HT1080 (cell line): Measurements from ENCODE around the gene HEYL. TPM values are rescaled to one million over a fixed set of nuclear protein-coding genes. Genes with fewer than 3 reads are reported as not detected.
A peak's percentile ranks its signal among the peaks of the same experiment; 100 is the strongest.
"Not testable (repeated sequence)": the region's sequence is repeated elsewhere in the genome, so short reads cannot be mapped to it uniquely, and the experiment has no call there.

Experiments used
- DNase-seq: peaks from one replicate; pipeline ENCODE4 v3.0.0-alpha.2; 2015; ENCODE audit warnings: low read depth
- total RNA-seq: library from RNA; depleted of rRNA; stranded (reverse); fragments of >200 nt; shearing (Covaris generic); gene quantifications from 2 replicates; pipeline ENCODE4 v1.2.3, GENCODE V29; 2014; rRNA removed

The HEYL gene
- total RNA-seq, 1 experiment from 2014 or later = not detected

DNA sequence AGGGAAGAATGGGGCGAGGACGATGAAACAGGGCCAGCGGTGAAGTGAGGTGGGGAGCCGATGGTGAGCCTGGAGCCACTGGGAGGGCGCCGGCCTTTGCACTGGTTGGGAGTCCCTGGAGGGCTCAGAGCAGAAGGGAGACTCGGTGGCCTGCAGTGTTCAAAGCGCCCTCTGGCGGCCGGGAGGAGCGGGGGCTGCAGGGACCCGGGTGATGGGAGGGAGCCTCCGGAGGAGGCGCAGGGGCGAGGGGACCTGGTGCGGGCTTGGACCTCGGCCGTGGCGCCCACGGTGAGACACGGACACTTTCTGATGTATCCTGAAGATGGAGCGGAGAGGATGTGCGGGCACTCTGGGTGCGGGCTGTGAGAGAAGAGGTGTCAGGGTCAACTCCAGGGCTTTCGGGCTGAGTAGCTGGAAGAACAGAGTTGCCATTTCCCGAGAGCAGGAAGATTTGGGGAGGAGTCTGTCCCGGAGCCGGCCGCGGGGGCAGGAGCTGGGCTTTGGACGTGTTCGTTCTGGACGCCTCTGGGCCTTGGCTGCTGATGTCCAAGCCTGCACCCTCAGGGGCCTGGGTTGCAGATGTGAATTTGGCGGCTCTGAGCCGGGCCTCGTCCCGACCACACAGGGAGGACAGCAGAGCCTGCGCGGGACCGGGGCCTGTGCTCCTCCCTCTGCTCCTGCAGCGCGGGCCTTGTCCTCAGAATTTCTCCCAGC, 29.7 kb downstream of the HEYL start:
- DNase-seq = no peak

DNA sequence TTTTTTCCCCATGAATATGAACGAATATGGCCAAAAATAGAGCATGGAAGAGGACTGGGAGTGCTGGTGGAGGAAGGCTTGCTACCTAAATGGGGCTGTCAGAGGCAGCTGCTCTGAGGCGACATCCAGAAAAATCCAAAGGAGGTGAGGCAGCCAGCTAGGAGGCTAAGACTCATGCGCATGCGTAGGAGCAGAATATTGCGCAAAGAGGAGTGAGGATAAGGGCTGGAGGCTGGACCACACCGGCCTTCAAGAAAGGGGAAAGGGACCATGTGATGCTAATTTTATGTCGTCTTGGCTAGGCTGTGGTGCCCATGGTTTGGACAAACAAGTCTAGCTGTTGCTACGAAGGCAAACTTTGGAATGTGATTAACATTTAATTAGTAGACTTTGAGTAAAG, 30.5 kb downstream of the HEYL start:
- DNase-seq = no peak

DNA sequence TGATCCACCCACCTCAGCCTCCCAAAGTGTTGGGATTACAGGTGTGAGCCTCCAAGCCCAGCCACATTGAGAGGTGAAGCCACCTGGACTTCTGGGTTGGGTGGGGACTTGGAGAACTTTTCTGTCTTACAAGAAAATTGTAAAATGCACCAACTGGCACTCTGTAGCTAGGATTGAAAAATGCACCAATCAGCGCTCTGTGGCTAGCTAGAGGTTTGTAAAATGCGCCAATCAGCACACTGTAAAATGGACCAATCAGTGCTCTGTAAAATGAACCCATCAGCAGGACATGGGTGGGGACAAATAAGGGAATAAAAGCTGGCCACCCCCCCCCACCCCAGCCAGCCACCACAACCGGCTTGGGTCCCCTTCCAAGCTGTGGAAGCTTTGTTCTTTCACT, 35.8 kb downstream of the HEYL start:
- DNase-seq = not testable (repeated sequence)

DNA sequence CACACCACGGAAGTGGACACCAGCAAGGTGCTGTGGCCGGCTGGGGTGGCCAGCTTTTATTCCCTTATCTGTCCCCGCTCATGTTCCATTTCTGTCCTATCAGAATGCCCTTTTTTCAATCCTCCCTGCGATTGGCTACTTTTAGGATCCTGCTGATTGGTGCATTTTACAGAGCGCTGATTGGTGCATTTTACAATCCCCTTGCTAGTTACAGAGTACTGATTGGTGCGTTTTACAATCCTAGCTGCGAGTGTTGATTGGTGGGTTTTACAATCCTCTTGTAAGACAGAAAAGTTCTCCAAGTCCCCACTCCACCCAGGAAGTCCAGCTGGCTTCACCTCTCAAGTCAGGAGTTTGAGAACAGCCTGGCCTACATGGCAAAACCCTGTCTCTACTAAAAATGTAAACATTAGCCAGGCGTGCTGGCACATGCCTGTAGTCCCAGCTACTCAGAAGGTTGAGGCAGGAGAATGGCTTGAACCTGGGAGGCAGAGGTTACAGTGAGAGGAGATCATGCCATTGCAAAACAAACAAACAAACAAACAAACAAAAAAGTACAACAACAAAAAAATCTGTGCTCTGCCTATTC, 37.7 kb downstream of the HEYL start:
- DNase-seq = not testable (repeated sequence)

DNA sequence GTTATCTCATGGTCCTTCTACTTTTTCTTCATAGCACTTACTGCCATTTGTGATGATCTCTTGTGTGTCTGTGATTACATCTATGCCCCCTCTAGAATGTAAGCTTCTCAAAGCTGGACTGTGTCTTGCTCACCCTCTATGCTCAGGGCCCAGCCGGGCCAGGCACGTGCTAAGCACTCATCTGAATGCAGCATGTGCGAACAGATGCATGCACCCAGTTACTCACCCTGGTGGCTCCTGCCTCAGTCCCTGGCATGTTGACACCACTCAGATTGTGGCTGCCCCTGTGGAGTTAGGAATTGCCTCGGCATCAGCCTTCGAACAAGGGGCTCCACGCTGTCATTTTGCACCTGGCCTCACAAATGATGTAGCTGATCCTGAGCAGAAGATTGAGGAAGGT, 43.3 kb downstream of the HEYL start:
- DNase-seq = no peak

DNA sequence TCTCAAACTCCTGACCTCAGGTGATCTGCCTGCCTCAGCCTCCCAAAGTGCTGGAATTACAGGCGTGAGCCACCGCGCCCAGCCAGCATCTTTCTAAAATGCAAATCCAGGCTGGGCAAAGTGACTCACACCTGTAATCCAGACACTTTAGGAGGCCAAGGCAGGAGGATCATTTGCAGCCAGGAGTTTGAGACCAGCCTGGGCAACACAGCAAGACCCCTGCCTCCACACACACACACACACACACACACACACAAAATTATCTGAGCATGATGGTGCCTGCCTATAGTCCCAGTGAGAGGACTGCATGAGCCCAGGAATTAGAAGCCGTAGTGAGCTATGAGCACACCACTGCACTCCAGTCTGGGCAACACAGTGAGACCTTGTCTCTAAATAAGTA, 46.1 kb downstream of the HEYL start:
- DNase-seq = no peak

DNA sequence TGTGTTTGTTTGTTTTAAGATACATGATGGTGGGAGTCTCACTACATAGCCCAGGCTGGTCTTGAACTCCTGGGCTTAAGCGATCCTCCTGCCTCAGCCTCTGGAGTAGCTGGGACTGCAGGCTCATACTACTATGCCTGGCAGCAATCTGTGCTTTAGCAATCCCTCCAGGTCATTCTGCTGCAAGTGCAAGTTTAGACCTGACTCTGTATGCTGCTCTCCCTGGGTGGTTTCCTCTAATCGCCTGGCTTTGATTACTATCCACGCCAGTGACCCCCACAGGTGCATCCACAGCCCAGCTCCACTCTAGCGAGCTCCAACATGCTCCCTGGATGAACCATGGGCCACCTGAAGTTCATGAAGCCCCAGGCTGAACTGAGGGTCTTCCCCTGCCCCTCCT, 47.4 kb downstream of the HEYL start:
- DNase-seq = no peak

DNA sequence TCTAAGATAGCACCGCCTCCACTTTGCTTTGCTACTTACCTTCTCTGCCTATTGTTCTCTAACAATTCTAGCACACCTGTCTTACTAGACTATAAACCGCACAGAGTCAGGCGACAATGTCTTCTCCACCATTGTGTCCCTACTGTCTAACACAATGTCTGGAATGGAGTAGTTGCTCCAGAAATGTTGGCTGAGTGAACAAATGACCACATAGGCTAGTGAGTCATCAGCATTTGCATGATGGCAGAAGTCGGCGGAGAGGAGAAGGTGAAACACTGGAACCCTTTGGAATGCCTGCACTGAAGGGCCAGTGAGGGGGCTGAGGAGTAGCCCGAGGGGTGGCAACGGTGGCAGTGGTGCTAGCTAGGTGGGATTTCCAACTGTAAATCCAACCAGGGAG, 48.9 kb downstream of the HEYL start:
- DNase-seq = peak; percentile 32

DNA sequence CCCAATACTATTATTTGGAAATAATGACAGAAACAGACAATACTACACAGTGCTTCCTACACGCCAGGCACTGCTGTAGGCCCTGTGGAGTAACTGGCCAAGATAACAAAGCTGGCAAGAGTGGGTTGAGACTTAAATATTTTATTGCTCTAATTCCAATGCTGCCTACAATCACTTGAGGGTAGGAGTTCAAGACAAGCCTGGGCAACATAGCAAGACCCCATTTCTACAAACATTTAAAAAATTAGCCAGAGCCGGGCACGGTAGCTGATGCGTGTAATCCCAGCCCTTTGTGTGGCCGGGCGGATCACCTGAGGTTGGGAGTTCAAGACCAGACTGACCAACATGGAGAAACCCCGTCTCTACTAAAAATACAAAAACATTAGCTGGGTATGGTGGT, 53.5 kb downstream of the HEYL start:
- no peak for DNase-seq

DNA sequence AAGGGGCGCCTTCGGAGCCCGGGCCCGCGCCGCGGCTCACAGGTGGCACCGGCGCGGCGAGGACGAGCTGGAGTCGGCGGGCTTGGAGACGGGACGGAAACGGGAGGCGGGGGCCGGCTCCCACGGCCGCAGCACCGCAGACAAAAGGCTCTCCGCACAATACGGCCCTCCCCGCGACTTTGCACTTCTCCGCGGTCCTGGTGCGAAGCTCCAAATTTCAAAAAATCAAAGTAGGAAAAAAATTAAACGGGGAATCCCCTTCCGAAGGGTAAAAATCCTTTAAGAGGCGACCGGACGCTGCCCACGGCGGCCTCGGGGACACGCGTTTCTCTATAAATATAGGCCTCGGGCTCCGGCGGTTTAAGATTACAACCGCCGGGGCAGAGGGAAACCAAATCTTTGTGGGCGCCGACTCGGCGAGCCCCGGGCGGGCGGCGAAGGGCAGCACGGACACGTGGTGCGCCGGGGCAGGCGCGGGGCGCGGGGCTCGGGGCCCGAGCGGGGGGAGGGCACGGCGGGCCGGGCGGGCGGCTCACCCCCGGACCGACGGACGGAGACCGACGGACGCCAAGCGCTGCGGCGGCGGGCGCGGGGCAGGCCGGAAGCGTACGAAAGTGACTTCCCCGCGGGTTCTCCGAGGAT, 63.3 kb downstream of the HEYL start:
- DNase-seq = no peak

DNA sequence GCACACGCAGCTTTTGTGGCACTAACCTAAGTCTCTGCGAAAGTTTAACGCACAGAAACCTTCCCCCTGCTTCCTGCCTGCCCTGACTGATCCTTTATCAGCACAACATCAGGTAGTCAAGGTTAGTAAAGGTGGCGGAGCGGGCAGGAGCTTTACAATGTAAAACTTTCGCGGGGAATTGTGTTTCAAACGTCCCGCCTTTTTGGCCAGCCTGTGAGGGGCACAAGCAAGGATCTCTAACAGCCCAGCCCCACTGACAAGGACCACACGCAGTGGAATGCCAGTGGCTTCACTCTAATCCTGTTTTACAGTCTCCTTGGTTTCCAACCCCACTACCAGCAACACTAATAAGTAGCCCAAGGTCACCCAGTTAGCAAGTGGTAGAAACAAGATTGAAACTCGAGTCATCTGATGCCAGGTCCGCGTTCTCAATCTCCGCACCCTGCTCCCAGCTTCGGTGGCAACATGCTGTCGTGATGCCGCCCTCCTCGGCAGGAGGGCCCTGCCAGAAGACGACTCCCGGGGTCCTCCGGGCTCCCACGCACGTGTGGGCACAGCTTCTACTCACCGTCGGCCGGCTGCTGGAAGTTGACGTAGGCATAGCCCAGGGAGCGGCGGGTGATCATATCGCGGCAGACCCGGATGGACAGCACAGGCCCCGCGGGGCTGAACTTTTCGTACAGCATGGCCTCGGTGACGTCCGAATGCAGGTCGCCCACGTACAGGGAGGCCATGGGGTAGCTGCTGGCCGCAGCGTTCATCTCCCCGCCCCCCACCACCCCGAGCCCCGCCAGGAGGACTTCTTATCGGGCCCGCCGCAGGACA, 64.0 kb downstream of the HEYL start:
- DNase-seq = no peak

DNA sequence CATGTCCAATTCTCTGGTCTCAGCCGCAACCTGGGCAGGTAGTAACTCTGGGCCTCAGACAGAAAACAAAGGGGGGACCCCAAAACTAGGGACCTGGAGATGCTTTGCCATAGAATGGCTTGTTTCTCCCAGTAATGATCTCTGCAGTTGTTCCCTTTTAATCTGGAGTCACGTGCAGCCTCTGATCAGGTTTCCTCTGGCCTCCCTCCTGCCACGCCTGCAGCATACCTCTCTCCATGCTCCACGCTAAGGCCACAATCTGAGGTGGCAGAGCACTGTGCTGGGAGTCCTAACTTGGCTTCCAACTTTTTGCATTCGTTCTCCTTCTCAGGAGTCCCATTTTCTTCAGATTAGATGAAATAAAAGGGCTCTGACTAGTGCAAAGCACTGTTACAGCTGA, 64.8 kb downstream of the HEYL start:
- DNase-seq = peak; percentile 37

Other genes with a start within 250 kb of the HEYL start
- not detected in 2 replicates for gene BMP8A, start 148.0 kb downstream of the HEYL start, total RNA-seq
- gene PABPC4, start 62.9 kb downstream of the HEYL start, total RNA-seq = 177 and 266 TPM in 2 replicates
- gene NT5C1A, start 32.5 kb upstream of the HEYL start, total RNA-seq = not detected in 2 replicates
- not detected in 2 replicates for gene HPCAL4, start 51.8 kb upstream of the HEYL start, total RNA-seq
- 32.3 and 32.4 TPM in 2 replicates for gene PPIE, start 99.2 kb upstream of the HEYL start, total RNA-seq
- gene OXCT2, start 131.7 kb upstream of the HEYL start, total RNA-seq = not detected in 2 replicates
- not detected in 2 replicates for gene BMP8B, start 149.2 kb upstream of the HEYL start, total RNA-seq
- gene TRIT1, start 243.9 kb upstream of the HEYL start, total RNA-seq = 23.0 and 25.6 TPM in 2 replicates